OCI-LY1 (cell line): ENCODE data around the gene C4orf51.

Experiments used
- H2AFZ ChIP-seq: fragments of 200-600 bp; sonication (generic), shearing (Covaris generic); 2 replicates; pipeline ENCODE4 v1.6.0; 2014; ENCODE audit warnings: antibody characterized with exemption, mild to moderate bottlenecking, low read length
- H3F3A ChIP-seq: fragments of 200-600 bp; sonication (generic), shearing (Covaris generic); 2 replicates; pipeline ENCODE4 v1.6.0; 2014; ENCODE audit warnings: mild to moderate bottlenecking, antibody characterized with exemption, low read length, moderate library complexity; ENCODE audit not compliant: insufficient read depth
- H3K27ac ChIP-seq: fragments of 200-600 bp; sonication (generic); 2 replicates; pipeline ENCODE4 v1.5.1; 2014; ENCODE audit warnings: low read length, mixed run types, mild to moderate bottlenecking, low read depth; ENCODE audit not compliant: poor library complexity, severe bottlenecking
- H3K27me3 ChIP-seq: fragments of 200-600 bp; sonication (generic); 2 replicates; pipeline ENCODE4 v1.6.0; 2014; ENCODE audit warnings: antibody characterized with exemption, mild to moderate bottlenecking, low read length, moderate library complexity; ENCODE audit not compliant: insufficient read depth
- H3K36me3 ChIP-seq: fragments of 200-600 bp; sonication (generic); 2 replicates; pipeline ENCODE4 v1.6.1; 2014; ENCODE audit warnings: mild to moderate bottlenecking, antibody characterized with exemption, low read length, moderate library complexity, mixed read lengths; ENCODE audit not compliant: insufficient read depth
- H3K4me1 ChIP-seq: fragments of 200-600 bp; sonication (generic); 2 replicates; pipeline ENCODE4 v1.5.1; 2014; ENCODE audit warnings: mild to moderate bottlenecking, low read length, moderate library complexity; ENCODE audit not compliant: insufficient read depth, severe bottlenecking
- H3K4me2 ChIP-seq: fragments of 200-600 bp; sonication (generic), shearing (Covaris generic); 2 replicates; pipeline ENCODE4 v1.6.1; 2014; ENCODE audit warnings: low read length
- H3K4me3 ChIP-seq: fragments of 200-600 bp; sonication (generic); 2 replicates; pipeline ENCODE4 v1.5.1; 2014; ENCODE audit warnings: low read length, low read depth, mild to moderate bottlenecking, mixed read lengths; ENCODE audit not compliant: poor library complexity, severe bottlenecking
- H3K79me2 ChIP-seq: fragments of 200-600 bp; shearing (Covaris generic); 2 replicates; pipeline ENCODE4 v1.6.1; 2016; ENCODE audit warnings: mixed run types, low read length, mixed read lengths; ENCODE audit not compliant: insufficient read depth
- H3K9ac ChIP-seq: fragments of 200-600 bp; sonication (generic), shearing (Covaris generic); 2 replicates; pipeline ENCODE4 v1.6.1; 2014; ENCODE audit warnings: mild to moderate bottlenecking, low read length, mixed read lengths
- H3K9me2 ChIP-seq: fragments of 200-600 bp; sonication (generic), shearing (Covaris generic); 2 replicates; pipeline ENCODE4 v1.6.1; 2014; ENCODE audit warnings: low read depth, mild to moderate bottlenecking, low read length, mixed read lengths
- H3K9me3 ChIP-seq: fragments of 200-600 bp; shearing (Covaris generic); 2 replicates; pipeline ENCODE4 v1.6.1; 2014; ENCODE audit warnings: low read length, mixed read lengths
- H4K20me1 ChIP-seq: fragments of 200-600 bp; sonication (generic), shearing (Covaris generic); 2 replicates; pipeline ENCODE4 v1.6.0; 2016; ENCODE audit warnings: mild to moderate bottlenecking, low read length; ENCODE audit not compliant: insufficient read depth
- CTCF ChIP-seq: fragments of 200-600 bp; sonication (generic), shearing (Covaris generic); IDR thresholded peaks from 2 replicates; pipeline ENCODE4 v1.5.1; 2017; ENCODE audit warnings: mild to moderate bottlenecking, antibody characterized with exemption, low read length, moderate library complexity, mixed read lengths
- EZH2 ChIP-seq: fragments of 200-600 bp; sonication (generic), shearing (Covaris generic); IDR thresholded peaks from 2 replicates; pipeline ENCODE4 v1.8.0; 2017; ENCODE audit warnings: borderline replicate concordance, mixed run types, mild to moderate bottlenecking, antibody characterized with exemption, low read length, moderate library complexity, mixed read lengths

Gene C4orf51

GRCh38 chr4:145772347-145772746 is 92.4 kb downstream of the C4orf51 start:
- no peaks in the 10 kb centered on the region for H3K9me2 ChIP-seq
- no peaks in the 10 kb centered on the region for H3K79me2 ChIP-seq
- H4K20me1 ChIP-seq, result no peaks in the 10 kb centered on the region
- H3K27me3 ChIP-seq, result no peaks in the 10 kb centered on the region
- TF ChIP-seq CTCF, result no peak
- TF ChIP-seq EZH2, result no peak
- H2AFZ ChIP-seq, result no peak overlapping the region
- H3K36me3 ChIP-seq, result peaks cover 80% of the 10 kb centered on the region
- no peak overlapping the region for H3K4me3 ChIP-seq
- no peaks in the 10 kb centered on the region for H3F3A ChIP-seq
- no peaks in the 10 kb centered on the region for H3K4me1 ChIP-seq
- H3K27ac ChIP-seq, result no peak overlapping the region
- no peak overlapping the region for H3K9ac ChIP-seq
- H3K4me2 ChIP-seq, result no peak overlapping the region
- no peaks in the 10 kb centered on the region for H3K9me3 ChIP-seq

- Histone ChIP-seq H3K9ac (no peak overlapping the region), H3F3A (no peaks in the 10 kb centered on the region), H3K9me3 (no peaks in the 10 kb centered on the region), H3K27ac (no peak overlapping the region), H3K36me3 (peaks cover 78% of the 10 kb centered on the region), H4K20me1 (no peaks in the 10 kb centered on the region), H2AFZ (no peak overlapping the region), H3K4me2 (no peak overlapping the region), H3K4me3 (no peak overlapping the region), H3K4me1 (no peaks in the 10 kb centered on the region), H3K79me2 (no peaks in the 10 kb centered on the region), H3K9me2 (no peaks in the 10 kb centered on the region), H3K27me3 (no peaks in the 10 kb centered on the region)
- TF ChIP-seq CTCF (no peak), EZH2 (no peak)
Measured at GRCh38 chr4:145773581-145774234, 93.8 kb downstream of the C4orf51 start.

GRCh38 chr4:145774473-145774872 is 94.5 kb downstream of the C4orf51 start:
- Histone ChIP-seq H3K9ac (no peak overlapping the region), H3F3A (no peaks in the 10 kb centered on the region), H3K27me3 (no peaks in the 10 kb centered on the region), H3K36me3 (peaks cover 79% of the 10 kb centered on the region), H2AFZ (no peak overlapping the region), H3K4me3 (no peak overlapping the region), H3K4me2 (no peak overlapping the region), H3K9me3 (no peaks in the 10 kb centered on the region), H3K79me2 (no peaks in the 10 kb centered on the region), H3K4me1 (no peaks in the 10 kb centered on the region), H4K20me1 (no peaks in the 10 kb centered on the region), H3K9me2 (no peaks in the 10 kb centered on the region), H3K27ac (no peak overlapping the region)
- TF ChIP-seq CTCF (no peak), EZH2 (no peak)
